Measurements from ENCODE around the gene HOGA1. TPM values are rescaled to one million over a fixed set of nuclear protein-coding genes. Genes with fewer than 3 reads are reported as not detected.

Gene HOGA1
- total RNA-seq, 1 donor from 2014 or later = 1.6 TPM

DNA sequence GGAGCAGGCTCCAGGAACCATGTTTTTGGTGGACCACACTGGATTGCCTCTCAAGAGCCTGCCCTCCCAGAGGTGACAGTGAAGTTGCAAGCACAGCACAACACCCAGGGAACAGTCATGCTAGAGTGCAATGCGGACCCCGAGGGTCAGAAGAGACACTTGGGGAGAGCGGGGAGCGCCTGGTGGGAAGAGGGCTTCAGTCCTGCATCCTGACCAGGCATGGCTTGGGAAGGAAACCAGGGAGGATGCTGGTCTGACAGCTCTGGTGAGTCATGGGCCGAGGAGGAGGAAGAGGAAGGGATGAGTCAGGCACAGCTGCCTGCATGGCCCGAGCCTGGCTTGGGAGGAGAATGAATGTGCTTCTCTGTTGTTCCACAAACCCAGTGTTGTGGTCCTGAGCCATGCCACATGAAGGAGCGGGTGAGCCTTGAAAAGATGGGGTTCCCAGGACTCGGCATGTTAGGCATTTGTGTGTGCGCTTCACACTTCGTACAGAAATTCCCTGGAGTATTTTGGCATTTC, 41.1 kb upstream of the HOGA1 start:
- Histone ChIP-seq H3K36me3 (ENCODE audit: control insufficient read depth in 3 of 3, insufficient read depth in 3 of 3, low read length in 3 of 3) (no peaks in the 10 kb centered on the region), H3K27me3 (ENCODE audit: control insufficient read depth in 3 of 3, insufficient read depth in 3 of 3, low read length in 3 of 3) (no peaks in the 10 kb centered on the region), H3K4me3 (ENCODE audit: low read length in 3 of 3) (peak overlapping the region in 2 of 3 donors; percentile 17 to 29), H3K9ac (ENCODE audit: low read depth in 1 of 3, low read length in 3 of 3) (peak overlapping the region in 2 of 3 donors; percentile 9 to 66), H3K9me3 (ENCODE audit: control insufficient read depth in 3 of 3, low read length in 3 of 3) (no peaks in the 10 kb centered on the region), H3K4me1 (ENCODE audit: control insufficient read depth in 3 of 3, insufficient read depth in 3 of 3, low read length in 3 of 3) (peaks cover 44 to 71% (median 56%) of the 10 kb centered on the region in 3 donors), H3K27ac (ENCODE audit: low read depth, low read length) (peak overlapping the region; percentile 89)

DNA sequence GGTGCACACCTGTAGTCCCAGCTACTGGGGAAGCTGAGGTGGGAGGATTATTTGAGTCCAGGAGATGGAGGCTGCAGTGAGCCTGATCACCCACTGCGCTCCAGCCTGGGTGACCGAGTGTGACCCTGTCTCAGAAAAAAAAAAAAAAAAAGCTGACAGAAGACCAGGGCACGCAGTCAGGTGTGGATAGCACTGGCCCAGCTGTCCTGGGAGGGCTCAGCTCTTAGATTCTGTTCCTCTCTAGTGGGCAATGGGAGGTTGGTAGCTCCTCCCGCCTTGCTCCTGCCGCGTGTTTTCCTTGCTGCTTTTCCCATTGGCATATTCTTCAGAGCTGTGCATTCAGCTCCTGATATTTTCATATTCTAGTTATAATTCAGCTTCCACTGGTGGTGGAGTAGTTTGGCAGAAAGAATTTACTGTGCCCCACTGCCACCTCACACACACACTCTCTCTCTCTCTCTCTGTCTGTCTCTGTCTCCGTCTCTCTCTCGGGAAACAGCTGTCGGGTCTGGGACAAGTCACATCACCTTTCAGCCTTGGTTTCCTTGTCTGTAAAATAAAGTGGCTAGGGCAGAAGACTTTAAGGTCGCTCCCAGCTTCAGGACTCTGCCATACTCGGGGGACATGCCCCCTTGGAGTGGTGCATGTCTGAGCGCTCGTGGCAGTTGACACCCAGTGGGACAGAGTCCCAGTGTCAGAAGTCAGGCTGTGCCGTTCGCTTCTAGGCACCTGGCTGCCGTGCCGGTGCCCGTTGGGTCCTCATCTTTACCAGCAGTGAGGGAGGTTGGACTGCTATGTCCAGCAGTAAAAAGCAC, 37.5 kb upstream of the HOGA1 start:
- peaks cover 61 to 76% (median 65%) of the 10 kb centered on the region in 3 donors for H3K4me1 ChIP-seq (ENCODE audit: control insufficient read depth in 3 of 3, insufficient read depth in 3 of 3, low read length in 3 of 3)
- H3K36me3 ChIP-seq (ENCODE audit: control insufficient read depth in 3 of 3, insufficient read depth in 3 of 3, low read length in 3 of 3) = peaks cover 0 to 2% (median 0%) of the 10 kb centered on the region in 3 donors
- peak overlapping the region in 2 of 3 donors; percentile 52 to 54 for H3K4me3 ChIP-seq (ENCODE audit: low read length in 3 of 3)
- H3K27ac ChIP-seq (ENCODE audit: low read depth, low read length) = peak overlapping the region; percentile 53
- peak overlapping the region in 2 of 3 donors; percentile 47 to 70 for H3K9ac ChIP-seq (ENCODE audit: low read depth in 1 of 3, low read length in 3 of 3)
- H3K27me3 ChIP-seq (ENCODE audit: control insufficient read depth in 3 of 3, insufficient read depth in 3 of 3, low read length in 3 of 3) = no peaks in the 10 kb centered on the region
- no peaks in the 10 kb centered on the region for H3K9me3 ChIP-seq (ENCODE audit: control insufficient read depth in 3 of 3, low read length in 3 of 3)

DNA sequence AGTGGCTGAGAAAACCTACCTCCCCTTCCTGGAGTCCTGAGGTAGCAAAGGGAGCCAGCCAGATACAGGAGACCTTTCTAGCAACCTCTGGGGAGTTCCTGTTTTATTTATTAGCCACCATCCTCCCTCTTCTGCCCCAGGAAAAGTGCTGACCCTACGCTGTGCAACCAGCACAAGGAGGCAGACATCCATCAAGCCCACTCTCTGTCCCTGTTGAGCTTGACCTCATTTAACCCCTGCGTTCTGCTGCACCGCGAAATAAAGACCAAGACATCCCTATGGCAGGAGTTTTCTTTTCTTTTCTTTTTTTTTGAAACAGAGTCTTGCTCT, 37.0 kb upstream of the HOGA1 start:
- H3K9me3 ChIP-seq (ENCODE audit: control insufficient read depth in 3 of 3, low read length in 3 of 3) = no peaks in the 10 kb centered on the region
- no peaks in the 10 kb centered on the region for H3K27me3 ChIP-seq (ENCODE audit: control insufficient read depth in 3 of 3, insufficient read depth in 3 of 3, low read length in 3 of 3)
- H3K27ac ChIP-seq (ENCODE audit: low read depth, low read length) = peak overlapping the region; percentile 53
- H3K4me1 ChIP-seq (ENCODE audit: control insufficient read depth in 3 of 3, insufficient read depth in 3 of 3, low read length in 3 of 3) = peaks cover 57 to 71% (median 64%) of the 10 kb centered on the region in 3 donors
- peak overlapping the region in 2 of 3 donors; percentile 47 to 70 for H3K9ac ChIP-seq (ENCODE audit: low read depth in 1 of 3, low read length in 3 of 3)
- peaks cover 0 to 2% (median 0%) of the 10 kb centered on the region in 3 donors for H3K36me3 ChIP-seq (ENCODE audit: control insufficient read depth in 3 of 3, insufficient read depth in 3 of 3, low read length in 3 of 3)
- H3K4me3 ChIP-seq (ENCODE audit: low read length in 3 of 3) = peak overlapping the region in 2 of 3 donors; percentile 52 to 54

DNA sequence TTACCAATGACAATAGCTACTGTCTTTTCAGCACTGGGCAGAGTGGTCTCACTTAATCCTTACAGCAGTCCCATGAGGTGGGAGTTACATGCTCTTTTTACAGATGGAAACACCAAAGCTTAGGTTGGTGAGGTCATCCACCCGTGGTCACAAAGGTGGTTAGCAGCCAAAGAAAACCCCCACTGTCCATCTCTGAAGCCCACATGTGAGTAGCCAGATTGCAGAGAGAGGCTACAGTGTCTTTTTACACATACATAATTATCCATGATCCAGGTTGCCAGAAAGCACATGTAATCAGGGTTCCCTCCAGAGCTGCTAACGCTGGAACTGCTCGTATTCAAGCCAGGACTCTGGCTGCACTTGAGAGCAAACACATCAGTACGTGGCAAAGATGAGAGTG, 36.2 kb upstream of the HOGA1 start:
- no peak overlapping the region for H3K4me3 ChIP-seq (ENCODE audit: low read length in 3 of 3)
- peaks cover 49 to 64% (median 56%) of the 10 kb centered on the region in 3 donors for H3K4me1 ChIP-seq (ENCODE audit: control insufficient read depth in 3 of 3, insufficient read depth in 3 of 3, low read length in 3 of 3)
- H3K27me3 ChIP-seq (ENCODE audit: control insufficient read depth in 3 of 3, insufficient read depth in 3 of 3, low read length in 3 of 3) = no peaks in the 10 kb centered on the region
- peaks cover 0 to 2% (median 0%) of the 10 kb centered on the region in 3 donors for H3K36me3 ChIP-seq (ENCODE audit: control insufficient read depth in 3 of 3, insufficient read depth in 3 of 3, low read length in 3 of 3)
- H3K27ac ChIP-seq (ENCODE audit: low read depth, low read length) = no peak overlapping the region
- H3K9me3 ChIP-seq (ENCODE audit: control insufficient read depth in 3 of 3, low read length in 3 of 3) = no peaks in the 10 kb centered on the region
- no peak overlapping the region for H3K9ac ChIP-seq (ENCODE audit: low read depth in 1 of 3, low read length in 3 of 3)

DNA sequence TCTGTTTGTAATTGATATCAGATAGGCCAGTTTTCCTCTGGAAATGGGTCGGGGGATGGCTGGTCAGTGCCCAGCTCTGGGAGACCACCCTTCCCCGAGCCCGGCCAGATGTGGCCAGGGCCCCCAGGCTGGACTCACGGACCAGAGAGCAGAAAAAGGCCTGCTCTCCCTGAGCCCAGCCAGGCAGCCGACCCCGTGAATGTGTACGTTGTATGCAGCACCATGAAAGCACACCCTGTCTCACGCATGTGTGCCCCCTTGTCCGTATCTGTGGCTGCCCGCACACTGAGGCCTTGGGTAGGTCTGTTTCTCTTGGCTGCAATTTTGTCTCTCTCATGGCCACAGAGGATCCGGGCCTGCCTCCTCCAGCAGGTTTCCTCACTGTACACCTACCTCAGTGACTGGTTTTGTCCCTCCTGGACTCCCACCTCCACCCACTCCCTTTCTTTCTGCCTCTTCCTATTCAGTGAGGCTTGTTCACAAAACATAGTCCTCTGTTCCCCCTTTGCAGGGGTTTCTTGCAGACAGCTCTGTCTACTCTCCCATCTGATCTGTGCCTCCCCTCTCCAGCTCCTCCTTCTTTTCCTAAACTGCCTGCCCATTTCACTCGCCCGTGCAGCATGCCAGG, 35.2 kb upstream of the HOGA1 start:
- Histone ChIP-seq H3K4me1 (ENCODE audit: control insufficient read depth in 3 of 3, insufficient read depth in 3 of 3, low read length in 3 of 3) (peaks cover 49 to 60% (median 55%) of the 10 kb centered on the region in 3 donors), H3K27ac (ENCODE audit: low read depth, low read length) (peak overlapping the region; percentile 83), H3K36me3 (ENCODE audit: control insufficient read depth in 3 of 3, insufficient read depth in 3 of 3, low read length in 3 of 3) (peaks cover 0 to 2% (median 0%) of the 10 kb centered on the region in 3 donors), H3K9ac (ENCODE audit: low read depth in 1 of 3, low read length in 3 of 3) (peak overlapping the region in 1 of 3 donors; percentile 25), H3K4me3 (ENCODE audit: low read length in 3 of 3) (no peak overlapping the region), H3K27me3 (ENCODE audit: control insufficient read depth in 3 of 3, insufficient read depth in 3 of 3, low read length in 3 of 3) (no peaks in the 10 kb centered on the region), H3K9me3 (ENCODE audit: control insufficient read depth in 3 of 3, low read length in 3 of 3) (no peaks in the 10 kb centered on the region)

DNA sequence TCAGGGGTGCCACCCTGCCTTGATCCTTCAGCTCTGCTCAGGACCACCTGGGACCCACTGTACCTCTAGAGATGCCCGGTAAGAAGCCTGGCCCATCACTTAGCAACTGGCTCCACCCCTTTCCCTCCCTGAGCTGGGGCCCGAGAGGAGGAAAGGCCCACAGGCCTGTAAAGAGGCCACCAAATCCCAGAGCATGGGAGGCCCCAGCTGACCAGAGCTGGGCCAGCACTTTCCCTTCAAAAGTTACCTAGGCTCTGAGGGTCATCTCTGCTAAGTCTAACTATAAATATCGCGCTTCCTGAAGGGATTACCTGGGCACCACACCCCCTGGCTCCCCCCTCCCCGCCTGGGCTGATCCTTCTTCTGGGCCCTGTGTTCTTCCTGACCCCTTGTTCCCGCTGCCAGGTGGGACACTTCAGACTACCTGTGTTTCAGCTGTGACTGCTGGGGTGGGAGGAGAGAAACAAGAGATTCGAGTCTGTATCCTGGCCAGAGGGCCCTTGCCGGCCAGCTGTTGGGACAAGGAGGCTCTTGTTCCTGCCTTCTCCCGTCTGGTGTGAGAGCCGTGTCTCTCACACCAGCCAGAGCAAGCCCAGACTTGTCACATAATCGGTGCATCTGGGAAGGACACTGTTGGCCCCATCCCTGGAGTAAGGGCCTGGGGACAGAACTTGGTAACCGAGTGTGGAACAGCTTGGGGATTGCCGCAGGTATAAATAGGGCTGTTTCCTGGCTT, 34.4 kb upstream of the HOGA1 start:
- H3K36me3 ChIP-seq (ENCODE audit: control insufficient read depth in 3 of 3, insufficient read depth in 3 of 3, low read length in 3 of 3) = peaks cover 0 to 2% (median 0%) of the 10 kb centered on the region in 3 donors
- H3K4me1 ChIP-seq (ENCODE audit: control insufficient read depth in 3 of 3, insufficient read depth in 3 of 3, low read length in 3 of 3) = peaks cover 51 to 62% (median 57%) of the 10 kb centered on the region in 3 donors
- H3K9me3 ChIP-seq (ENCODE audit: control insufficient read depth in 3 of 3, low read length in 3 of 3) = no peaks in the 10 kb centered on the region
- H3K9ac ChIP-seq (ENCODE audit: low read depth in 1 of 3, low read length in 3 of 3) = peak overlapping the region; percentile 62 to 69 (median 65)
- H3K27me3 ChIP-seq (ENCODE audit: control insufficient read depth in 3 of 3, insufficient read depth in 3 of 3, low read length in 3 of 3) = no peaks in the 10 kb centered on the region
- H3K27ac ChIP-seq (ENCODE audit: low read depth, low read length) = peak overlapping the region; percentile 83
- H3K4me3 ChIP-seq (ENCODE audit: low read length in 3 of 3) = peak overlapping the region in 2 of 3 donors; percentile 6 to 40

DNA sequence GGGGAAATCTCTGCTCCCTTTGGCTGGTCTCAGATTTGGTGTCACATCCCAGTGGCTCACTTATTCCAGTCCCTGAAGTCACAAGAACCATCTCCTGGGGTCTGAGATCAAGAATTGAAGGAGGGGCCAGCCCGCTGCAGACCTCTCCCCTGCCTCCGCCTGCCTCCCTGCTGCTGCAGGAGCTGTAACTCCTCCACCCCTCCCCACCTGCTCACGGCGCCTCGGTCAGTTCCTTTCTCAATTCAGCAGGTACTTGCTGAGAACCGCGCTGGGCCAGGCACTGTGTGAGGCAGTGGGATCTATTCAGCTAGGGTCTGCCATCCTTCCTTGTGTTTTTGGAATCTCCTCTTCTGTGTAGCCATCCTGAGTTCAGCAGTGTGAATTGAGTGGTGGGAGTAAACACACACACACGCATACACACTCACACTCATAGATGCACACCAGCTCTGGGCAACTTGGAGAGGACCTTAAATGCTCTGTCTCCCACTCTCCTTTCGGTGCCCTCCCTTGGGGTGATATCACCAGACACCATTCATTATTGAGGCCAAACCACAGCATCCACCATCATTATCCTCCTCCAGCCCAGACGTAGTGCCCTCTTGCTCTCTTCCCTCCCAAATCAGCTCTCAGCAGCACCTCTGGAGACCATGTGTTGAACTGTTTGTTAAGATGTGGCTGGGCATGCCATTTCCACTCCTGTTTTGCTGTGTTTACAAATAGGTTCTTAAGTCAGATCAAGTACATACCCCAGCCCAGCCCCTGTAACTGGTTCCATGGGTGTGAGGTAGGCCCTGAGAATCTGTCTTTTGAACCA, 33.6 kb upstream of the HOGA1 start:
- Histone ChIP-seq H3K9ac (ENCODE audit: low read depth in 1 of 3, low read length in 3 of 3) (peak overlapping the region; percentile 62 to 69 (median 65)), H3K27me3 (ENCODE audit: control insufficient read depth in 3 of 3, insufficient read depth in 3 of 3, low read length in 3 of 3) (no peaks in the 10 kb centered on the region), H3K4me1 (ENCODE audit: control insufficient read depth in 3 of 3, insufficient read depth in 3 of 3, low read length in 3 of 3) (peaks cover 51 to 66% (median 61%) of the 10 kb centered on the region in 3 donors), H3K36me3 (ENCODE audit: control insufficient read depth in 3 of 3, insufficient read depth in 3 of 3, low read length in 3 of 3) (peaks cover 0 to 2% (median 0%) of the 10 kb centered on the region in 3 donors), H3K4me3 (ENCODE audit: low read length in 3 of 3) (peak overlapping the region in 2 of 3 donors; percentile 6 to 40), H3K27ac (ENCODE audit: low read depth, low read length) (peak overlapping the region; percentile 83), H3K9me3 (ENCODE audit: control insufficient read depth in 3 of 3, low read length in 3 of 3) (no peaks in the 10 kb centered on the region)

DNA sequence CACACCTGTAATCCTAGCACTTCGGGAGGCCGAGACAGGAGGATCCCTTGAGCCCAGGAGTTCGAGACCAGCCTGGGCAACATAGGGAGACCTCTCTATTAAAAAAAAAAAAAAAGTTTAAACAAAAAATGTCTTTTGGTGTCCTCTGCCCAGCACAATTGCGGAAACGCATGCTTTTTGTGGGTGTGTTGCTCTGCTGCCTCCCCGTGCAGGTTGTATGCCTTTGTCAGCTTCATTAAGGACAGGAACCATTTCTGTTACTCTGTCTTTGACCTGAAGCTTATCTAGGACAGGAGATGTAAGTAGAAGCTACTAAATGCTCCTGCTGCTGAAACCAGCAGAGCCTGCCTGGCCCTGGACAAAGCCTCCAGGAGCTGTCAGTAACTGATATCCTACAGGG, 32.9 kb upstream of the HOGA1 start:
- Histone ChIP-seq H3K4me1 (ENCODE audit: control insufficient read depth in 3 of 3, insufficient read depth in 3 of 3, low read length in 3 of 3) (peaks cover 51 to 62% (median 61%) of the 10 kb centered on the region in 3 donors), H3K9ac (ENCODE audit: low read depth in 1 of 3, low read length in 3 of 3) (peak overlapping the region in 2 of 3 donors; percentile 25 to 36), H3K36me3 (ENCODE audit: control insufficient read depth in 3 of 3, insufficient read depth in 3 of 3, low read length in 3 of 3) (peaks cover 0 to 2% (median 0%) of the 10 kb centered on the region in 3 donors), H3K9me3 (ENCODE audit: control insufficient read depth in 3 of 3, low read length in 3 of 3) (no peaks in the 10 kb centered on the region), H3K27ac (ENCODE audit: low read depth, low read length) (no peak overlapping the region), H3K27me3 (ENCODE audit: control insufficient read depth in 3 of 3, insufficient read depth in 3 of 3, low read length in 3 of 3) (no peaks in the 10 kb centered on the region), H3K4me3 (ENCODE audit: low read length in 3 of 3) (no peak overlapping the region)

DNA sequence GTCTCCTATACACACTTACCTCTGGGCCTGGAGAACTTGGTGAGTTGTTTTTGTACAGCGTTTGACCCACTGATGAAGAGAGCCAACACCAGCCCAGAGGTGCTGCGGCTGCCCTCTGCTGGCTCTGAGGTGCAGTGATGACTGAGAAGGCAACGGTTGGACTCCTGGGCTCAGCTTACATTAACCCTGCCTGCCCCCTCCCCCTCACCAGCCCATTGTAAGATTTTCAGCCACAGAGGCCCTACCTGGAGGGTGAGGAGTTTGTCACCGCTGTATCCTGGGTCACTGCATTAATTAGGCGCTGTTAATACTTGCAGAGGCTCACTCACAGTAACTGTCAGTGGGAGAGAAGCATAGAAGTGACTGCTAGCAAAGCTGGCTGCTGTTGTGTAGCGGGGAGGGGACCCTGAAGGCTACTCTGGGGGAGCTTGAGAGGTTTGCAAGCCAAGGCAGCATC, 30.6 kb upstream of the HOGA1 start:
- Histone ChIP-seq H3K27me3 (ENCODE audit: control insufficient read depth in 3 of 3, insufficient read depth in 3 of 3, low read length in 3 of 3) (no peaks in the 10 kb centered on the region), H3K36me3 (ENCODE audit: control insufficient read depth in 3 of 3, insufficient read depth in 3 of 3, low read length in 3 of 3) (peaks cover 0 to 2% (median 0%) of the 10 kb centered on the region in 3 donors), H3K4me3 (ENCODE audit: low read length in 3 of 3) (no peak overlapping the region), H3K27ac (ENCODE audit: low read depth, low read length) (no peak overlapping the region), H3K9me3 (ENCODE audit: control insufficient read depth in 3 of 3, low read length in 3 of 3) (no peaks in the 10 kb centered on the region), H3K4me1 (ENCODE audit: control insufficient read depth in 3 of 3, insufficient read depth in 3 of 3, low read length in 3 of 3) (peaks cover 36 to 40% (median 39%) of the 10 kb centered on the region in 3 donors), H3K9ac (ENCODE audit: low read depth in 1 of 3, low read length in 3 of 3) (peak overlapping the region in 2 of 3 donors; percentile 19 to 26)
